Endothelial cell of umbilical vein (primary cell): ENCODE results near the gene BABAM2. TPM values are rescaled to one million over a fixed set of nuclear protein-coding genes. Genes with fewer than 3 reads are reported as not detected.

ENCODE experiments used
- BruUV-seq: library from RNA; stranded (reverse); fragments of 400-500 nt; replicated peaks from 2 replicates; lab custom pipeline; 2021; lab: Mats Ljungman, UMichigan
- CTCF ChIA-PET: fragments of 300-600, 350-600 bp; sonication (Branson Sonifier 250); formaldehyde crosslinking; loops from one replicate; lab custom pipeline; 2021; ENCODE audit warnings: antibody characterized with exemption, inconsistent platforms; lab: Charles Lee
- POLR2A ChIA-PET: fragments of 300-600, 350-600 bp; sonication (Branson Sonifier 250); formaldehyde crosslinking; loops from one replicate; lab custom pipeline; 2021; ENCODE audit warnings: antibody characterized with exemption, inconsistent platforms; lab: Charles Lee
- DNase-seq: peaks from one replicate; pipeline ENCODE4 v3.0.0-alpha.2; 2011; ENCODE audit warnings: low read depth, low spot score
- FAIRE-seq: peaks from 2 replicates; lab custom pipeline; 2011; peaks lifted over from hg19 to GRCh38; lab: Jason Lieb, UNC
- H2AFZ ChIP-seq: 2 replicates; pipeline ENCODE4 v1.6.0; 2012; ENCODE audit warnings: low read depth, low read length, control low read depth, inconsistent platforms
- H3K27ac ChIP-seq: 2 replicates; pipeline ENCODE4 v1.5.1; 2011; ENCODE audit warnings: low read depth, mild to moderate bottlenecking, control low read depth, low read length, moderate library complexity; ENCODE audit not compliant: insufficient read depth
- H3K27me3 ChIP-seq, 2 experiments: 2 replicates each; pipeline versions ENCODE4 v1.6.0 to v1.6.1; 2011; ENCODE audit warnings: low read length in 2 of 2, mixed read lengths in 1 of 2; ENCODE audit not compliant: control insufficient read depth in 2 of 2, insufficient read depth in 2 of 2
- H3K36me3 ChIP-seq, 2 experiments: 2 replicates in 1 of 2; 3 replicates in 1 of 2; pipeline ENCODE4 v1.5.1; 2011; ENCODE audit warnings: low read length in 2 of 2, mild to moderate bottlenecking in 1 of 2, moderate library complexity in 1 of 2; ENCODE audit not compliant: control insufficient read depth in 2 of 2, insufficient read depth in 2 of 2; ENCODE audit errors: extremely low read depth in 1 of 2
- H3K4me1 ChIP-seq: 3 replicates; pipeline ENCODE4 v1.5.1; 2011; ENCODE audit warnings: mild to moderate bottlenecking, low read length; ENCODE audit not compliant: control insufficient read depth, insufficient read depth; ENCODE audit errors: extremely low read depth
- H3K4me2 ChIP-seq: 2 replicates; pipeline ENCODE4 v1.6.1; 2011; ENCODE audit warnings: low read length, control low read depth, mixed read lengths; ENCODE audit not compliant: insufficient read depth
- H3K4me3 ChIP-seq, 3 experiments: fragments of 200-600 bp in 1 of 3; sonication (generic), shearing (Covaris generic) in 1 of 3; replicated peaks in 1 of 3; 2 replicates each; pipeline ENCODE4 v1.5.1; 2011 to 2016; ENCODE audit warnings: control low read depth in 3 of 3, low read length in 3 of 3, mild to moderate bottlenecking in 2 of 3, inconsistent platforms in 1 of 3, low read depth in 1 of 3, moderate library complexity in 1 of 3; ENCODE audit not compliant: insufficient read depth in 1 of 3
- H3K79me2 ChIP-seq: 2 replicates; pipeline ENCODE4 v1.6.0; 2012; ENCODE audit warnings: low read length, inconsistent platforms; ENCODE audit not compliant: control insufficient read depth, insufficient read depth
- H3K9ac ChIP-seq: replicated peaks from 2 replicates; pipeline ENCODE3; 2011; ENCODE audit warnings: low read length, control low read depth; ENCODE audit not compliant: insufficient read depth; ENCODE audit errors: extremely low read depth
- H3K9me1 ChIP-seq: replicated peaks from 3 replicates; pipeline ENCODE4 v1.6.0; 2011; ENCODE audit warnings: mild to moderate bottlenecking, low read length; ENCODE audit not compliant: control insufficient read depth, insufficient read depth; ENCODE audit errors: extremely low read depth
- H3K9me3 ChIP-seq: replicated peaks from 2 replicates; pipeline ENCODE4 v1.5.1; 2012; ENCODE audit warnings: low read length, inconsistent platforms; ENCODE audit not compliant: control insufficient read depth, insufficient read depth
- H4K20me1 ChIP-seq: replicated peaks from 2 replicates; pipeline ENCODE3; 2011; ENCODE audit warnings: mild to moderate bottlenecking, low read length; ENCODE audit not compliant: control insufficient read depth, insufficient read depth; ENCODE audit errors: extremely low read depth
- CTCF ChIP-seq, 2 donors: IDR thresholded peaks; 1 replicate in 1 of 2; 2 replicates in 1 of 2; pipeline ENCODE4 v1.5.1; 2011; ENCODE audit warnings: low read length in 2 of 2, mild to moderate bottlenecking in 2 of 2, moderate library complexity in 2 of 2, control low read depth in 1 of 2, inconsistent platforms in 1 of 2, low read depth in 1 of 2; ENCODE audit not compliant: insufficient read depth in 1 of 2; ENCODE audit errors: extremely low read depth in 1 of 2
- EZH2 ChIP-seq: IDR thresholded peaks from 2 replicates; pipeline ENCODE4 v1.6.1; 2012; ENCODE audit warnings: borderline replicate concordance, low read depth, mild to moderate bottlenecking, moderate library complexity, low read length, inconsistent platforms; ENCODE audit not compliant: severe bottlenecking
- FOS ChIP-seq: IDR thresholded peaks from 2 replicates; pipeline ENCODE4 v1.6.1; 2011; ENCODE audit warnings: mild to moderate bottlenecking, low read length, moderate library complexity, borderline replicate concordance; ENCODE audit not compliant: insufficient read depth
- GATA2 ChIP-seq: IDR thresholded peaks from 2 replicates; pipeline ENCODE4 v1.7.0; 2011; ENCODE audit warnings: low read depth, mild to moderate bottlenecking, moderate library complexity, mixed read lengths, low read length; ENCODE audit not compliant: insufficient read length, insufficient read depth
- JUN ChIP-seq: IDR thresholded peaks from 2 replicates; pipeline ENCODE4 v1.6.1; 2011; ENCODE audit warnings: borderline replicate concordance, low read depth; ENCODE audit not compliant: insufficient read length, insufficient read depth
- MAX ChIP-seq: IDR thresholded peaks from 2 replicates; pipeline ENCODE4 v1.6.1; 2011; ENCODE audit not compliant: insufficient read depth, insufficient read length
- MYC ChIP-seq: IDR thresholded peaks from one replicate; pipeline ENCODE4 v1.6.1; 2011; ENCODE audit warnings: mild to moderate bottlenecking, low read depth, low read length
- POLR2A ChIP-seq: IDR thresholded peaks from 2 replicates; pipeline ENCODE4 v1.6.1; 2012; ENCODE audit warnings: low read depth, mild to moderate bottlenecking, control low read depth, low read length
- POLR2AphosphoS5 ChIP-seq: IDR thresholded peaks from 2 replicates; pipeline ENCODE4 v1.6.1; 2012; ENCODE audit warnings: low read depth, mild to moderate bottlenecking, control low read depth, low read length, moderate library complexity; ENCODE audit not compliant: insufficient read depth
- dilution Hi-C: fragments of 300-500 bp; cut with MboI; formaldehyde crosslinking; loops from one replicate; pipeline ENCODE4 v1.15.0; 2019; ENCODE audit warnings: low sequenced_read_pairs; ENCODE audit not compliant: extremely low pct_ligation_motif_present
- intact Hi-C: fragments of 100-400 bp; cut with micrococcal nuclease; formaldehyde crosslinking; loops from one replicate; pipeline ENCODE4 v1.10.0; 2022
- polyA plus RNA-seq, 4 experiments: library from polyadenylated mRNA; depleted of rRNA in 3 of 4; stranded (reverse) in 3 of 4; unstranded in 1 of 4; fragments of >200 nt; gene quantifications; 2 replicates each; pipeline versions ENCODE4 v1.2.1 to v1.2.3, GENCODE V29; 2011 to 2012; ENCODE audit warnings: missing spikeins in 1 of 4
- total RNA-seq: library from RNA; stranded (reverse); gene quantifications from 2 replicates; pipeline ENCODE4 v1.2.3, GENCODE V29; 2021

BABAM2 gene
- total and polyA plus RNA-seq, 2 donors (not counting 3 experiments of a cell fraction or from before 2014, with no cell fraction given), result 19.9 to 27.6 TPM

- FAIRE-seq (no peak), DNase-seq (no peak)
- H3K4me2 ChIP-seq, result no peak overlapping the region
- no peaks in the 10 kb centered on the region for H3K27me3 ChIP-seq
- no peaks in the 10 kb centered on the region for H3K9me1 ChIP-seq
- no peak overlapping the region for H3K4me3 ChIP-seq
- no peak overlapping the region for H3K9ac ChIP-seq
- H4K20me1 ChIP-seq, result no peaks in the 10 kb centered on the region
- H3K36me3 ChIP-seq, result no peaks in the 10 kb centered on the region
- H3K79me2 ChIP-seq, result no peaks in the 10 kb centered on the region
- CTCF ChIA-PET, result no interaction called here
- BruUV-seq, result no TSS peak
- H2AFZ ChIP-seq, result no peak overlapping the region
- POLR2A ChIA-PET, result interaction anchor here (0.6 kb wide), 1 partner anchor 407 kb away, joined by 3 read pairs; no protein-coding TSS in a partner anchor
- dilution Hi-C loops (no loop called here), intact Hi-C loops (no loop called here)
- H3K27ac ChIP-seq, result no peak overlapping the region
- H3K9me3 ChIP-seq, result no peaks in the 10 kb centered on the region
- no peak for TF ChIP-seq MAX
- no peak for TF ChIP-seq MYC
- no peak for TF ChIP-seq POLR2A
- TF ChIP-seq FOS, result no peak
- no peak for TF ChIP-seq GATA2
- no peak for TF ChIP-seq JUN
- TF ChIP-seq EZH2, result no peak
- TF ChIP-seq CTCF (IDR thresholded peaks at IDR 0.05; ENCODE audit: extremely low read depth in 1 of 2, insufficient read depth in 1 of 2, low read depth in 1 of 2, low read length in 2 of 2), result no peak
- no peak for TF ChIP-seq POLR2AphosphoS5
- H3K4me1 ChIP-seq, result peaks cover 9% of the 10 kb centered on the region
Observed at GRCh38 chr2:28335666-28336065, 445.1 kb downstream of the BABAM2 start.
